Right renal cortex interstitium (tissue), 3 donors: Measurements from ENCODE around the gene SLFN11. TPM values are rescaled to one million over a fixed set of nuclear protein-coding genes. Genes with fewer than 3 reads are reported as not detected.

ENCODE experiments used
- polyA plus RNA-seq, 3 donors: library from polyadenylated mRNA; unstranded; fragments of 120-200 nt; gene quantifications; one replicate each; pipeline ENCODE4 v1.2.1, GENCODE V29; 2013; ENCODE audit not compliant: insufficient read length in 3 of 3

SLFN11 gene
- polyA plus RNA-seq, 3 donors, result 10.5 to 11.8 (median 10.9) TPM

Other genes starting within 250 kb of the SLFN11 start
- 10 to 100 TPM; 15.3 to 18.0 (median 16.5) TPM for gene NLE1, start 231.3 kb downstream of the SLFN11 start, polyA plus RNA-seq
- gene UNC45B, start 225.8 kb downstream of the SLFN11 start, polyA plus RNA-seq, result under 1 TPM; 0.21 to 0.27 (median 0.25) TPM
- gene SLC35G3, start 179.2 kb downstream of the SLFN11 start, polyA plus RNA-seq, result not detected
- gene SLFN5, start 130.5 kb downstream of the SLFN11 start, polyA plus RNA-seq, result 10 to 100 TPM; 14.0 to 18.6 (median 16.7) TPM
- gene SLFN12, start 58.9 kb upstream of the SLFN11 start, polyA plus RNA-seq, result 10 to 100 TPM; 17.7 to 23.7 (median 20.0) TPM
- 10 to 100 TPM; 15.9 to 23.8 (median 19.2) TPM for gene SLFN13, start 75.1 kb upstream of the SLFN11 start, polyA plus RNA-seq
- under 1 TPM in 2 of 3 donors, not detected in 1; 0.04 to 0.17 TPM for gene SLFN12L, start 164.1 kb upstream of the SLFN11 start, polyA plus RNA-seq
- gene SLFN14, start 187.2 kb upstream of the SLFN11 start, polyA plus RNA-seq, result under 1 TPM; 0.18 to 0.29 (median 0.24) TPM
- gene PEX12, start 204.9 kb upstream of the SLFN11 start, polyA plus RNA-seq, result 10 to 100 TPM; 12.1 to 12.7 (median 12.4) TPM
- 100 to 1,000 TPM; 133 to 145 (median 137) TPM for gene AP2B1, start 213.7 kb upstream of the SLFN11 start, polyA plus RNA-seq